Peyer's patch (tissue), 4 donors: Measurements from ENCODE around the gene TSPAN4. TPM values are rescaled to one million over a fixed set of nuclear protein-coding genes. Genes with fewer than 3 reads are reported as not detected.

Experiments
- DNase-seq, 3 donors: peaks; one replicate each; pipeline ENCODE4 v3.0.0-alpha.2; 2017 to 2019
- H3K27ac ChIP-seq, 4 donors: fragments of 200-600 bp; sonication (generic); one replicate each; pipeline ENCODE4 v1.5.1; 2016 to 2019
- H3K27me3 ChIP-seq, 2 donors: fragments of 200-600 bp; sonication (generic); one replicate each; pipeline ENCODE4 v1.5.1; 2019
- H3K36me3 ChIP-seq, 3 donors: fragments of 200-600 bp; sonication (generic); one replicate each; pipeline ENCODE4 v1.5.1; 2016 to 2019
- H3K4me1 ChIP-seq, 4 donors: fragments of 200-600 bp; sonication (generic); one replicate each; pipeline ENCODE4 v1.5.1; 2016 to 2019
- H3K4me3 ChIP-seq, 4 donors: fragments of 200-600 bp; sonication (generic); 1 replicate in 3 of 4; 2 replicates in 1 of 4; pipeline ENCODE4 v1.5.1; 2016 to 2019; ENCODE audit warnings: mild to moderate bottlenecking in 1 of 4
- H3K9me3 ChIP-seq, 4 donors: fragments of 200-600 bp; sonication (generic); one replicate each; pipeline ENCODE4 v1.5.1; 2016 to 2019; ENCODE audit warnings: mild to moderate bottlenecking in 1 of 4
- POLR2A ChIP-seq, 2 donors: fragments of 450-650 bp; IDR thresholded peaks; one replicate each; pipeline ENCODE4 v1.5.1; 2017; ENCODE audit warnings: antibody characterized with exemption in 2 of 2, mild to moderate bottlenecking in 2 of 2, moderate library complexity in 2 of 2
- total RNA-seq, 4 donors: library from RNA; depleted of rRNA; stranded (reverse); fragments of >200 nt; gene quantifications; one replicate each; pipeline ENCODE4 v1.1.0, GENCODE V29; 2016
- TF ChIP-seq, protein P1 (sequence below), 6 experiments: fragments of 450-650 bp in 4 of 6; fragments of 200-600 bp in 2 of 6; sonication (generic) in 1 of 6; IDR thresholded peaks; one replicate each; pipeline ENCODE4 v1.5.1; 2017 to 2019; ENCODE audit warnings: antibody characterized with exemption in 6 of 6, mild to moderate bottlenecking in 3 of 6, moderate library complexity in 1 of 6

TSPAN4 gene
- total RNA-seq, 4 donors from 2014 or later: 20.0 to 52.1 (median 38.4) TPM

DNA sequence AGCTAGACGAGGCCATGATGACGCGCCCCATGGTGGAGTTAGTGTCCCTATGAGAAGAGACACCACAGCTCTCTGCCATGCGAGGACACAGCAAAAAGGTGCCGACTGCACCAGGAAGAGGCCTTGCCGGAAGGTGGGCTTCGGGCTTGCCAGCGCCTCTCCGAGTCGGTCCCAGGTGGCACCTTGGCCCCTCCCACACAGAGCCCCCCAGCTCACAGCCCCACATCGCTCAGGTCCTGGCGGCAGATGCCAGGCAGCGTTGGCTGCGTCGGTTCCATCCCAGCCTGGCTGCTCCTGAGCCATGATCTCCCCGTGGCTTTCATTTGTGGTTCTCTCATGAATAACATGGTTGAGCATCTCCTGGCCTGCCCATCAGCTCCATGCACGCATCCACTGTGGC lies 43.9 kb downstream of the TSPAN4 start:
- H3K27ac ChIP-seq: no peak overlapping the region
- no peaks in the 10 kb centered on the region for H3K9me3 ChIP-seq
- H3K4me3 ChIP-seq: no peak overlapping the region
- H3K36me3 ChIP-seq: peaks cover 0 to 10% (median 0%) of the 10 kb centered on the region in 3 donors
- no peak for DNase-seq
- no peak for TF ChIP-seq POLR2A (IDR thresholded peaks at IDR 0.05)
- TF ChIP-seq, protein P1, sequence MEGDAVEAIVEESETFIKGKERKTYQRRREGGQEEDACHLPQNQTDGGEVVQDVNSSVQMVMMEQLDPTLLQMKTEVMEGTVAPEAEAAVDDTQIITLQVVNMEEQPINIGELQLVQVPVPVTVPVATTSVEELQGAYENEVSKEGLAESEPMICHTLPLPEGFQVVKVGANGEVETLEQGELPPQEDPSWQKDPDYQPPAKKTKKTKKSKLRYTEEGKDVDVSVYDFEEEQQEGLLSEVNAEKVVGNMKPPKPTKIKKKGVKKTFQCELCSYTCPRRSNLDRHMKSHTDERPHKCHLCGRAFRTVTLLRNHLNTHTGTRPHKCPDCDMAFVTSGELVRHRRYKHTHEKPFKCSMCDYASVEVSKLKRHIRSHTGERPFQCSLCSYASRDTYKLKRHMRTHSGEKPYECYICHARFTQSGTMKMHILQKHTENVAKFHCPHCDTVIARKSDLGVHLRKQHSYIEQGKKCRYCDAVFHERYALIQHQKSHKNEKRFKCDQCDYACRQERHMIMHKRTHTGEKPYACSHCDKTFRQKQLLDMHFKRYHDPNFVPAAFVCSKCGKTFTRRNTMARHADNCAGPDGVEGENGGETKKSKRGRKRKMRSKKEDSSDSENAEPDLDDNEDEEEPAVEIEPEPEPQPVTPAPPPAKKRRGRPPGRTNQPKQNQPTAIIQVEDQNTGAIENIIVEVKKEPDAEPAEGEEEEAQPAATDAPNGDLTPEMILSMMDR (IDR thresholded peaks at IDR 0.05): no peak
- H3K4me1 ChIP-seq: no peaks in the 10 kb centered on the region
- H3K27me3 ChIP-seq: no peaks in the 10 kb centered on the region

DNA sequence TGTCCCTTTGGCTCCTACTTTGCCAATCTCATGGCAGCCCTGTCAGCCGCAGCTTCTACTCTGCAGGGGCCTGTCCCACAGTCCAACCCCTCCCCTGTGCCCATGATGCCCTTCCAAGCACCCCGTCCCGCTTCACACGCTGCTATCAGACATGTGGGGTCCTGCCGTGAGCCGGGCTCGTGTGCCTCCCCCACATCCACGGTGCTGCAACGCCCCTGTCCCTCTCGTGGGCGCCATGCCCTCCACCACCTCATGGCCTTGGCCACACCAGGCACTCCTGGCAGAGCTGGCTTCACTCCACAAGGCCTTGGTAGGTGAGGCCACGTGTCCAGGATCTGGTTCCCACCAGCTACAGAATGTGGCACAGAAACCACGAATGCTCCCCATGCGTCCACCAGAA lies 44.9 kb downstream of the TSPAN4 start:
- peaks cover 0 to 10% (median 0%) of the 10 kb centered on the region in 3 donors for H3K36me3 ChIP-seq
- no peaks in the 10 kb centered on the region for H3K9me3 ChIP-seq
- TF ChIP-seq POLR2A (IDR thresholded peaks at IDR 0.05): no peak
- TF ChIP-seq, protein P1 (IDR thresholded peaks at IDR 0.05): no peak

DNA sequence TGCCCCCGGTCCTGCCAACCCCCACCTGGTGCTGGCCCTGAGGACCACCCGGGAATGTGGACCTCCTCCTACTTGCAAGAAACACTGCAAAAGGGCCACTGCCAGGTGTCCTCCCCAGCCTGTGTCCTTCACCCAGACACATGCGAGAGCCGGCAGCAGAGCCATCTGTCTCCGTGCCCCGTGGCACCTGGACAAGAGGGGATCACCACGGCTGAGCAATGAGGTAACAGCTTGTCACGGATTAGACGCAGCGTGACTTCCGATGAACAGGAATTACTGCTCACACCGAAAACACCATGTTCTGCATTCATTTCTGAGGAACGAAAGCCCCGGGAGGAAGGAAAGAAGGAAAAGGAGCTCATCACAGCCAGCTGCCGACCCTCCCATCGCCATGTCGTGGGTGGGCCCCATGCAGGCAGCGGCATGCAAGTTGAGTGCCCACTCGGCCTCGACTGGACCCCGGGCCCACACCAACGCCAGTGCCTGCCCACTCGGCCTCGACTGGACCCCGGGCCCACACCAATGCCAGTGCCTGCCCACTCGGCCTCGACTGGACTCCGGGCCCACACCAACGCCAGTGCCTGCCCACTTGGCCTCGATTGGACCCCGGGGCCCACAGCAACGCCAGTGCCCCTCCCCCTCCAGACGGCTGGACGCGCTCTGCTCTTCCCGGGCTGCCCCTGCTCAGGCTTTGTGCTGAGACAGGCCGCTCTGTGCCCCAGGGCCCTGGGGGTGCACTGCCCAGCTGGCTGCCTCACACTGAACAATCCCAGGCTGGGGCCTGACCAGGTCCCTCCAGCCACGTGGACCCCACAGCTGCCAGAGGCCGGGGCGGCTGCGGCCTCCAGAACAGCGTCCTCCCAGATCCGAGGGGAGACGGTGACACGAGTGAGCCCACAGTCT lies 45.9 kb downstream of the TSPAN4 start:
- no peak for DNase-seq
- no peak overlapping the region for H3K27ac ChIP-seq
- H3K4me1 ChIP-seq: no peaks in the 10 kb centered on the region
- no peaks in the 10 kb centered on the region for H3K27me3 ChIP-seq
- peaks cover 0 to 10% (median 0%) of the 10 kb centered on the region in 3 donors for H3K36me3 ChIP-seq
- TF ChIP-seq, protein P1 (IDR thresholded peaks at IDR 0.05): no peak
- no peak for TF ChIP-seq POLR2A (IDR thresholded peaks at IDR 0.05)
- no peak overlapping the region for H3K4me3 ChIP-seq
- H3K9me3 ChIP-seq: no peaks in the 10 kb centered on the region

More for the DNA sequence above, 44.9 kb downstream of the TSPAN4 start:
- no peak for DNase-seq
- no peaks in the 10 kb centered on the region for H3K4me1 ChIP-seq
- H3K27me3 ChIP-seq: no peaks in the 10 kb centered on the region
- no peak overlapping the region for H3K4me3 ChIP-seq
- no peak overlapping the region for H3K27ac ChIP-seq

DNA sequence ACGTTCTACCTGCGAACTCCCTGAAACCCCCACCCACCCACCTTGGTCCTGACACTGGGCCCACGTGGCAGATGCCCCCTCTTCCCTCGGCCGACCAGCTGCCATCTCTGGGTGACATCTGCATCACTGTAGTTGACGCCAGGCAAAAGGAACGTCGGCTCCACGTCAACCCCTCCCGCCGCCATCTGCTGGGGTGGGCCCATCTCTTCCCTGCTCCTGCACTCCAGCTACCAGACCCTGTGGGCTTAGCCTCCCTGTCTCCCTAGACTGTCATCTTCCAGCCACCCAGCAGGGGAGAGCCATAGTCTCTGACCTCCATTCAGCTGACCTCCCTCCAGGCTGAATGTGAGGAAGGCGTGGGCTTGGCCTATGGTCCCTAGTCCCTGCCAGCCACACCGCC lies 46.6 kb downstream of the TSPAN4 start:
- H3K36me3 ChIP-seq: peaks cover 0 to 10% (median 0%) of the 10 kb centered on the region in 3 donors

DNA sequence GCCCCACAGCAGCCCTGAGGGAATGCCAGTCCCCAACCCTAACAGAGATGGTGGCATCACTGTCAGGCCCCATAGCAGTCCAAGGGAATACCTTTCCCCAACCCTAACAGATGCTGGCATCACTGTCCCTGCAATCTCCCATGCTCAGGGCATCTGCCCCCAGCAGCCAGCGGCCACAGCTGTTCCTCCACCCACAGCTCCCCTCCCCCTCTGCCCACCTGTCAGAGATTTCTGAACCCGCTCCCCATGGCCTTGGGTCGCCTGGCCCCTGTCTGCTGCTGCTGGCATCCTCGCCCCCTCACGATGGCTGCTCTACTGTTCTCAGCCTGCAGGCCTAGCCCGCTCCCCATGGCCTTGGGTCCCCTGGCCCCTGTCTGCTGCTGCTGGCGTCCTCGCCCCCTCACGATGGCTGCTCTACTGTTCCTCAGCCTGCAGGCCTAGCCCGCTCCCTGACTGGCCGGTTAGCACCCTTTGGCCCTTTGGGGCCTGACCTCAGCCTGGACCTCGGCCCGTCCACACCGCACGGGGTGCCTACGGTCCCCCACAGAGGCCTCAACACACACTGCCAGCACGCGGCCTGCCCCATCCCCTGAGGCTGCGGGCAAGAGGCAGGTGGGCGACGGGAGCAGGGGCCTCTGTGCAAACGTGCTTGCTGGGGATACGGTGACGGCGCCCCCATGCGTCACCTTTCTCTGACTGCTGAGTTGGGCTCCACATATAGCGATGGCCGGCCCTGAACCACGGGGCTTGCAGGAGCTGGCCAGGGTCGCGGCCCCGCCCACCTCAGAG lies 47.2 kb downstream of the TSPAN4 start:
- H3K36me3 ChIP-seq: peaks cover 0 to 10% (median 0%) of the 10 kb centered on the region in 3 donors
- H3K27ac ChIP-seq: no peak overlapping the region
- TF ChIP-seq, protein P1 (IDR thresholded peaks at IDR 0.05): no peak
- no peak for TF ChIP-seq POLR2A (IDR thresholded peaks at IDR 0.05)

More for the DNA sequence above, 46.6 kb downstream of the TSPAN4 start:
- Histone ChIP-seq H3K27ac (no peak overlapping the region), H3K9me3 (no peaks in the 10 kb centered on the region), H3K27me3 (no peaks in the 10 kb centered on the region), H3K4me1 (no peaks in the 10 kb centered on the region), H3K4me3 (no peak overlapping the region)
- DNase-seq: no peak
- no peak for TF ChIP-seq POLR2A (IDR thresholded peaks at IDR 0.05)
- TF ChIP-seq, protein P1 (IDR thresholded peaks at IDR 0.05): no peak

More for the DNA sequence above, 47.2 kb downstream of the TSPAN4 start:
- no peak overlapping the region for H3K4me3 ChIP-seq
- no peaks in the 10 kb centered on the region for H3K4me1 ChIP-seq
- no peaks in the 10 kb centered on the region for H3K9me3 ChIP-seq
- H3K27me3 ChIP-seq: no peaks in the 10 kb centered on the region
- DNase-seq: no peak
